Endothelial cell of umbilical vein (primary cell): Measurements from ENCODE around the gene LRCH3. TPM values are rescaled to one million over a fixed set of nuclear protein-coding genes. Genes with fewer than 3 reads are reported as not detected.

Experiments
- BruUV-seq: library from RNA; stranded (reverse); fragments of 400-500 nt; replicated peaks from 2 replicates; lab custom pipeline; 2021; lab: Mats Ljungman, UMichigan
- CTCF ChIA-PET: fragments of 300-600, 350-600 bp; sonication (Branson Sonifier 250); formaldehyde crosslinking; loops from one replicate; lab custom pipeline; 2021; ENCODE audit warnings: antibody characterized with exemption, inconsistent platforms; lab: Charles Lee
- POLR2A ChIA-PET: fragments of 300-600, 350-600 bp; sonication (Branson Sonifier 250); formaldehyde crosslinking; loops from one replicate; lab custom pipeline; 2021; ENCODE audit warnings: antibody characterized with exemption, inconsistent platforms; lab: Charles Lee
- DNase-seq: peaks from one replicate; pipeline ENCODE4 v3.0.0-alpha.2; 2011; ENCODE audit warnings: low read depth, low spot score
- FAIRE-seq: peaks from 2 replicates; lab custom pipeline; 2011; peaks lifted over from hg19 to GRCh38; lab: Jason Lieb, UNC
- H2AFZ ChIP-seq: 2 replicates; pipeline ENCODE4 v1.6.0; 2012; ENCODE audit warnings: low read depth, low read length, control low read depth, inconsistent platforms
- H3K27ac ChIP-seq: 2 replicates; pipeline ENCODE4 v1.5.1; 2011; ENCODE audit warnings: low read depth, mild to moderate bottlenecking, control low read depth, low read length, moderate library complexity; ENCODE audit not compliant: insufficient read depth
- H3K27me3 ChIP-seq, 2 experiments: 2 replicates each; pipeline versions ENCODE4 v1.6.0 to v1.6.1; 2011; ENCODE audit warnings: low read length in 2 of 2, mixed read lengths in 1 of 2; ENCODE audit not compliant: control insufficient read depth in 2 of 2, insufficient read depth in 2 of 2
- H3K36me3 ChIP-seq, 2 experiments: 2 replicates in 1 of 2; 3 replicates in 1 of 2; pipeline ENCODE4 v1.5.1; 2011; ENCODE audit warnings: low read length in 2 of 2, mild to moderate bottlenecking in 1 of 2, moderate library complexity in 1 of 2; ENCODE audit not compliant: control insufficient read depth in 2 of 2, insufficient read depth in 2 of 2; ENCODE audit errors: extremely low read depth in 1 of 2
- H3K4me1 ChIP-seq: 3 replicates; pipeline ENCODE4 v1.5.1; 2011; ENCODE audit warnings: mild to moderate bottlenecking, low read length; ENCODE audit not compliant: control insufficient read depth, insufficient read depth; ENCODE audit errors: extremely low read depth
- H3K4me2 ChIP-seq: 2 replicates; pipeline ENCODE4 v1.6.1; 2011; ENCODE audit warnings: low read length, control low read depth, mixed read lengths; ENCODE audit not compliant: insufficient read depth
- H3K4me3 ChIP-seq, 3 experiments: fragments of 200-600 bp in 1 of 3; sonication (generic), shearing (Covaris generic) in 1 of 3; replicated peaks in 1 of 3; 2 replicates each; pipeline ENCODE4 v1.5.1; 2011 to 2016; ENCODE audit warnings: control low read depth in 3 of 3, low read length in 3 of 3, mild to moderate bottlenecking in 2 of 3, inconsistent platforms in 1 of 3, low read depth in 1 of 3, moderate library complexity in 1 of 3; ENCODE audit not compliant: insufficient read depth in 1 of 3
- H3K79me2 ChIP-seq: 2 replicates; pipeline ENCODE4 v1.6.0; 2012; ENCODE audit warnings: low read length, inconsistent platforms; ENCODE audit not compliant: control insufficient read depth, insufficient read depth
- H3K9ac ChIP-seq: replicated peaks from 2 replicates; pipeline ENCODE3; 2011; ENCODE audit warnings: low read length, control low read depth; ENCODE audit not compliant: insufficient read depth; ENCODE audit errors: extremely low read depth
- H3K9me1 ChIP-seq: replicated peaks from 3 replicates; pipeline ENCODE4 v1.6.0; 2011; ENCODE audit warnings: mild to moderate bottlenecking, low read length; ENCODE audit not compliant: control insufficient read depth, insufficient read depth; ENCODE audit errors: extremely low read depth
- H3K9me3 ChIP-seq: replicated peaks from 2 replicates; pipeline ENCODE4 v1.5.1; 2012; ENCODE audit warnings: low read length, inconsistent platforms; ENCODE audit not compliant: control insufficient read depth, insufficient read depth
- H4K20me1 ChIP-seq: replicated peaks from 2 replicates; pipeline ENCODE3; 2011; ENCODE audit warnings: mild to moderate bottlenecking, low read length; ENCODE audit not compliant: control insufficient read depth, insufficient read depth; ENCODE audit errors: extremely low read depth
- CTCF ChIP-seq, 2 donors: IDR thresholded peaks; 1 replicate in 1 of 2; 2 replicates in 1 of 2; pipeline ENCODE4 v1.5.1; 2011; ENCODE audit warnings: low read length in 2 of 2, mild to moderate bottlenecking in 2 of 2, moderate library complexity in 2 of 2, control low read depth in 1 of 2, inconsistent platforms in 1 of 2, low read depth in 1 of 2; ENCODE audit not compliant: insufficient read depth in 1 of 2; ENCODE audit errors: extremely low read depth in 1 of 2
- EZH2 ChIP-seq: IDR thresholded peaks from 2 replicates; pipeline ENCODE4 v1.6.1; 2012; ENCODE audit warnings: borderline replicate concordance, low read depth, mild to moderate bottlenecking, moderate library complexity, low read length, inconsistent platforms; ENCODE audit not compliant: severe bottlenecking
- FOS ChIP-seq: IDR thresholded peaks from 2 replicates; pipeline ENCODE4 v1.6.1; 2011; ENCODE audit warnings: mild to moderate bottlenecking, low read length, moderate library complexity, borderline replicate concordance; ENCODE audit not compliant: insufficient read depth
- GATA2 ChIP-seq: IDR thresholded peaks from 2 replicates; pipeline ENCODE4 v1.7.0; 2011; ENCODE audit warnings: low read depth, mild to moderate bottlenecking, moderate library complexity, mixed read lengths, low read length; ENCODE audit not compliant: insufficient read length, insufficient read depth
- JUN ChIP-seq: IDR thresholded peaks from 2 replicates; pipeline ENCODE4 v1.6.1; 2011; ENCODE audit warnings: borderline replicate concordance, low read depth; ENCODE audit not compliant: insufficient read length, insufficient read depth
- MAX ChIP-seq: IDR thresholded peaks from 2 replicates; pipeline ENCODE4 v1.6.1; 2011; ENCODE audit not compliant: insufficient read depth, insufficient read length
- MYC ChIP-seq: IDR thresholded peaks from one replicate; pipeline ENCODE4 v1.6.1; 2011; ENCODE audit warnings: mild to moderate bottlenecking, low read depth, low read length
- POLR2A ChIP-seq: IDR thresholded peaks from 2 replicates; pipeline ENCODE4 v1.6.1; 2012; ENCODE audit warnings: low read depth, mild to moderate bottlenecking, control low read depth, low read length
- POLR2AphosphoS5 ChIP-seq: IDR thresholded peaks from 2 replicates; pipeline ENCODE4 v1.6.1; 2012; ENCODE audit warnings: low read depth, mild to moderate bottlenecking, control low read depth, low read length, moderate library complexity; ENCODE audit not compliant: insufficient read depth
- dilution Hi-C: fragments of 300-500 bp; cut with MboI; formaldehyde crosslinking; loops from one replicate; pipeline ENCODE4 v1.15.0; 2019; ENCODE audit warnings: low sequenced_read_pairs; ENCODE audit not compliant: extremely low pct_ligation_motif_present
- intact Hi-C: fragments of 100-400 bp; cut with micrococcal nuclease; formaldehyde crosslinking; loops from one replicate; pipeline ENCODE4 v1.10.0; 2022
- polyA plus RNA-seq, 4 experiments: library from polyadenylated mRNA; depleted of rRNA in 3 of 4; stranded (reverse) in 3 of 4; unstranded in 1 of 4; fragments of >200 nt; gene quantifications; 2 replicates each; pipeline versions ENCODE4 v1.2.1 to v1.2.3, GENCODE V29; 2011 to 2012; ENCODE audit warnings: missing spikeins in 1 of 4
- total RNA-seq: library from RNA; stranded (reverse); gene quantifications from 2 replicates; pipeline ENCODE4 v1.2.3, GENCODE V29; 2021

LRCH3 gene
- total and polyA plus RNA-seq, 2 donors (not counting 3 experiments of a cell fraction or from before 2014, with no cell fraction given) = 43.9 to 60.3 TPM

DNA sequence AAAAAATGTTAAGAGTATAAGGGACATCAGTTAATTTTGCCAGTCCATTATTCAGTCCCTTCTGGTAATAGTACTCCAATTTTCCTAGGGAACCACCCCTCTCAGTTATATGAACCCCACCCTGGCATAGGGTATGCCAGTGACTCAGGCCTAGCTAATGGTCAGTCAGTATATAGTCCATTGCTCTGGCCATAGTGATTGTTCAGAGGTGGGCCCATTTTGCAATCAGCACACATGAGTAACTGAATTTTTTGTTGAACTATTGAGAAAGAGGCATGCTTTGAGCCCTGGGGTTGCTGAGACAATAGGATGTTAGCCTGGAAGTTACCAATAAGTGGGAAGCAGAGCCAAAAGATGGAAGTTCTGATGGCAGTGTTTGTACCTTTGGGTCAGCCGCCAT lies 4.1 kb downstream of the LRCH3 start:
- ChIA-PET POLR2A (no interaction called here), CTCF (no interaction called here)
- Histone ChIP-seq H4K20me1 (peaks cover 5% of the 10 kb centered on the region), H3K4me3 (no peak overlapping the region), H3K27ac (no peak overlapping the region), H3K27me3 (no peaks in the 10 kb centered on the region), H3K4me1 (peaks cover 14% of the 10 kb centered on the region), H3K36me3 (no peaks in the 10 kb centered on the region), H3K9me3 (no peaks in the 10 kb centered on the region), H2AFZ (no peak overlapping the region), H3K9ac (no peak overlapping the region), H3K79me2 (peaks cover 82% of the 10 kb centered on the region), H3K4me2 (no peak overlapping the region), H3K9me1 (no peaks in the 10 kb centered on the region)
- no TSS peak for BruUV-seq
- intact Hi-C loops (no loop called here), dilution Hi-C loops (no loop called here)
- FAIRE-seq (no peak), DNase-seq (no peak)
- TF ChIP-seq CTCF (IDR thresholded peaks at IDR 0.05; ENCODE audit: extremely low read depth in 1 of 2, insufficient read depth in 1 of 2, low read depth in 1 of 2, low read length in 2 of 2) (no peak), POLR2A (no peak), POLR2AphosphoS5 (no peak), MYC (no peak), FOS (no peak), EZH2 (no peak), JUN (no peak), MAX (no peak), GATA2 (no peak)
